T1000 (cell line): ENCODE results near the gene TMTC4.
"Not testable (repeated sequence)": the region's sequence is repeated elsewhere in the genome, so short reads cannot be mapped to it uniquely, and the experiment has no call there.

Experiments
- DNase-seq: peaks from one replicate; lab custom pipeline; 2025; ENCODE audit warnings: mixed read lengths; lab: John Stamatoyannopoulos, UW

The TMTC4 gene, protein sequence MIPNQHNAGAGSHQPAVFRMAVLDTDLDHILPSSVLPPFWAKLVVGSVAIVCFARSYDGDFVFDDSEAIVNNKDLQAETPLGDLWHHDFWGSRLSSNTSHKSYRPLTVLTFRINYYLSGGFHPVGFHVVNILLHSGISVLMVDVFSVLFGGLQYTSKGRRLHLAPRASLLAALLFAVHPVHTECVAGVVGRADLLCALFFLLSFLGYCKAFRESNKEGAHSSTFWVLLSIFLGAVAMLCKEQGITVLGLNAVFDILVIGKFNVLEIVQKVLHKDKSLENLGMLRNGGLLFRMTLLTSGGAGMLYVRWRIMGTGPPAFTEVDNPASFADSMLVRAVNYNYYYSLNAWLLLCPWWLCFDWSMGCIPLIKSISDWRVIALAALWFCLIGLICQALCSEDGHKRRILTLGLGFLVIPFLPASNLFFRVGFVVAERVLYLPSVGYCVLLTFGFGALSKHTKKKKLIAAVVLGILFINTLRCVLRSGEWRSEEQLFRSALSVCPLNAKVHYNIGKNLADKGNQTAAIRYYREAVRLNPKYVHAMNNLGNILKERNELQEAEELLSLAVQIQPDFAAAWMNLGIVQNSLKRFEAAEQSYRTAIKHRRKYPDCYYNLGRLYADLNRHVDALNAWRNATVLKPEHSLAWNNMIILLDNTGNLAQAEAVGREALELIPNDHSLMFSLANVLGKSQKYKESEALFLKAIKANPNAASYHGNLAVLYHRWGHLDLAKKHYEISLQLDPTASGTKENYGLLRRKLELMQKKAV

GRCh38 chr13:100674572-100674871, at the start of gene TMTC4:
TMTC4 (minus strand) TSS chr13:100674795; CDS start chr13:100670362, 4,433 bp downstream.
- no peak for DNase-seq

GRCh38 chr13:100722517-100722916, 47.9 kb upstream of the TMTC4 start:
- no peak for DNase-seq

GRCh38 chr13:100721885-100722512, 47.4 kb upstream of the TMTC4 start:
- DNase-seq, result no peak

GRCh38 chr13:100715604-100716003, 41.0 kb upstream of the TMTC4 start:
- no peak for DNase-seq

DNA sequence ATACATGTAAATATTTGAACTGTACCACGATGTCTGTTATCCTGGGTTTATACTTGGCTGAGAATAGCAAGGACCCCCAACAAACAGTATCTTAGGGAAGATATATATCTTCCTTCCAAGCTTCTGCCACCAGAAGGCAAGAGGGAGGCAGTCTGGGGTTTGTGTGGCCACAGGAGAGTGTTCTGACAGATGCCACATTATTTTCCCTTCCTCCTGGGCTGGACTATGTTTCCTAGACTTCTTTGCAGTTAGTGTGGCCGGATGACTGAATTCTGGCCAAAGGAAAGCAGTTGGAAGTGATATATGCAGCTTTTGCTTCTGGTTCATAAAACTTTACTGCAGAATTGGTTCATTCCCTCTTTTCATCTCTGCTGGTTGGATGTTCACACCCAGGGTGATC, 39.9 kb upstream of the TMTC4 start:
- DNase-seq, result no peak

GRCh38 chr13:100710176-100710575, 35.6 kb upstream of the TMTC4 start:
- DNase-seq, result no peak

DNA sequence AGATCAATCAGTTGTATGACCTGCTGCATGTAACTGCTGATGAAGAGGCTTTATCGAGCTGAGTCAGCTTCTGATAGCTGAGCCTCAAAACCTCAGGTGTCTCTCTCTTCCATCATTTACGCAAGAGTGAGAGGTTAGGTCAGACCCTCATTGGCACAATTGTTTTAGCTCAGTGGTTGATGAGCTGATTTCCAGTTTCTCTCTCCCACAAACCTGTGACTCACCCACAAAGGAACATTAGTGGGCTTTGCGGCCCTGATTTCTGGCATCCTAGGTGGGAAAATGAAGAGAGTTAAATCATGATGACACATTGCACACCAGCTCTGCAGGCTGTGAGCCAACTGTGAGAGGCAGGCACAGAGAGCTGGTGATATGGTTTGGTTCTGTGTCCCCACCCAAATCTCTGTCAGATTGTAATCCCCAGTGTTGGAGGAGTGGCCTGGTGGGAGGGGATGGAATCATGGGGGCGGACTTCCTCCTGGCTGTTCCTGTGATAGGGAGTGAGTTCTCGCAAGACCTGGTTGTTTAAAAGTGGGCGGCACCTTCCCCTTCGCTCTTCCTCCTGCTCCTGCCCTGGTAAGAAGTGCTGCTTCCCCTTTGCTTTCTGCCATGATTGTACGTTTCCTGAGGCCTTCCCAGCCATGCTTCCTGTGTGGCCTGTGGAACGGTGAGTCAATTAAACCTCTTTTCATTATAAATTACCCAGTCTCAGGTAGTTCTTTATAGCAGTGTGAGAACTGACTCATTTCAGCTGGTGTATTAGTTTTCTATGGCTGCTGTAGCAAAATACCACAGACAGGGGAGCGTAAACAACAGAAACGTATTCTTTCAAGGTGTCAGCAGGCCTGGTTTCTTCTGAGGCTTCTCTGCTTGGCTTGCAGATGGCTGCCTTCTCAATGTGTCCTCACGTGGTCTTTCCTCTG, 33.5 kb upstream of the TMTC4 start:
- DNase-seq, result no peak

DNA sequence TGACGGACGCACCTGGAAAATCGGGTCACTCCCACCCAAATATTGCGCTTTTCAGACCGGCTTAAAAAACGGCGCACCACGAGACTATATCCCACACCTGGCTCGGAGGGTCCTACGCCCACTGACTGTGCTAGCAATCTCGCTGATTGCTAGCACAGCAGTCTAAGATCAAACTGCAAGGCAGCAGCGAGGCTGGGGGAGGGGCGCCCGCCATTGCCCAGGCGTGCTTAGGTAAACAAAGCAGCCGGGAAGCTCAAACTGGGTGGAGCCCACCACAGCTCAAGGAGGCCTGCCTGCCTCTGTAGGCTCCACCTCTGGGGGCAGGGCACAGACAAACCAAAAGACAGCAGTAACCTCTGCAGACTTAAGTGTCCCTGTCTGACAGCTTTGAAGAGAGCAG, 23.7 kb upstream of the TMTC4 start:
- not testable (repeated sequence) for DNase-seq

GRCh38 chr13:100695509-100695773, 20.8 kb upstream of the TMTC4 start:
- no peak for DNase-seq

DNA sequence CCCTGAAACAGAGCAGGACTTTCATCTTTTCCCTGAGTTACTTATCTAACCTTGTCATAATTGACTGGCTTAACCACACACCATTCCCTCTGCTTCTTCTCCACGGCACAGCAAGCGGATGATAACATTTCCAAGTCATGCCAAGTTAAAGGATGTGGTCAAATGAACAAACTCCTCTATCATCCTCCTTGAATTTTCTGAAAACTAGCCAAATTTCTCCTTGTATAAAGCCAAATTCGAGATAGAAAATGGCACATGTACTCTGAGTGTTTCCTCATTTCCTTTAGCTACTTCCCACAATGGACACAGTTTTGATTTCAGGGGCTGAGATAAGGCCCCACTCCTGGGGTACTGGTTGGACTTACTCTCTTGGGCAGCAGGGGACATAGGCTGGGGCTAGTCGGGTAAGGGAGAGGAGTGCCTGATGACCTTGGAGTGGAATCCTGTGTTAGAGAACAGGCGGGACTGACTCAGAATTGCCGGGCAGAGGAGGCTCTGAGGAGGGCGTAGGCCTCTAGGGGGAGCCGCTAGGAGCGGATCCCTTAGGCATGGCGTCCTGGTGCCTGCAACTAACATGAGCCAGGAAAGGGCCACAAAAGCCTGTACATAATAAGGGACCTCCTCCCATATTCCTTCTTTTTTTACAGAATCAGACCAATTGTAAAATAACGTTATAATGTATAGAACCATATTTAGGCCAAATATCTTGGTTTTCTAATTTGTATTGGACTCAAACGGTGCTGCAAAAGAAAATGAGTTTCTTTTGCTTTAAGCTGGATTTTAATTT, 20.3 kb upstream of the TMTC4 start:
- no peak for DNase-seq

DNA sequence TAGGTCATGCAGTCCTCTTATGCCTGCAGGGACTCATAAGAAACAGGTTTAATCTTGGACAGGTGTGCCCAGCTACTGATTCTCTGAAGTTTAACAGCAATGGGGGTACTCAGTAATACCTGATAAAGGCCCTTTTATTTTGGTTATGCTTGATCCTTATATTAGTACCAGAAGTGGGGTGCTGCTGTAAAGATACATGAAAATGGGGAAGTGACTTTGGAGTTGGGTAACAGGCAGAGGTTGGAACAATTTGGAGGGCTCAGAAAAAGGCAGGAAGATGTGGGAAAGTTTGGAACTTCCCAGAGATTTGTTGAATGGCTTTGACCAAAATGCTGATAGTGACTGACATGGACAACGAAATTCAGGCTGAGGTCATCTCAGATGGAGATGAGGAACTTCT, 14.6 kb upstream of the TMTC4 start:
- DNase-seq, result no peak

- DNase-seq, result no peak
Observed at GRCh38 chr13:100680131-100680530, 5.5 kb upstream of the TMTC4 start.

GRCh38 chr13:100677128-100677527, 2.5 kb upstream of the TMTC4 start:
- not testable (repeated sequence) for DNase-seq

DNA sequence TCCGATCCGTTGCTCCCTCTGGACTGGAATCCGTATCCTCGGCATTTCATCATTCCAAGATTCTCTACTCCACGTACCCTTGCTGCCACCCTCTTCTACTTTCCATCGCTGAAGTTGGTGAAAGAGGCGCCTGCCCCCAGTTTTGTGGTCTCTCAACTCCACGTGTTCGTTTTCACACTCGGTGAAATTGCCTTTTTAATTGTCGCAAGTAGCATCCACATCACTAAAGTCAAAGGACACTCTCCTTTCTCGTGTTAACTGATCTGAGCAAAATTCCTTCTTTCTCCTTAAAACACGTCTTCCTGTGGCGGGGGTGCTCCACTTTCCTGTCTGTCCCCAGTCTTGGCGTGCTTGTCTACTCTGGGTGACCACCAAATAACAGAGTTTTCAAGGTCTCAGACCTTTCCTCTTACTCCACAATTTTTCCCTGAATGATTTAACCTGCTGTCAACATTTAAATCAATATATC, 1.1 kb upstream of the TMTC4 start:
- DNase-seq, result no peak

DNA sequence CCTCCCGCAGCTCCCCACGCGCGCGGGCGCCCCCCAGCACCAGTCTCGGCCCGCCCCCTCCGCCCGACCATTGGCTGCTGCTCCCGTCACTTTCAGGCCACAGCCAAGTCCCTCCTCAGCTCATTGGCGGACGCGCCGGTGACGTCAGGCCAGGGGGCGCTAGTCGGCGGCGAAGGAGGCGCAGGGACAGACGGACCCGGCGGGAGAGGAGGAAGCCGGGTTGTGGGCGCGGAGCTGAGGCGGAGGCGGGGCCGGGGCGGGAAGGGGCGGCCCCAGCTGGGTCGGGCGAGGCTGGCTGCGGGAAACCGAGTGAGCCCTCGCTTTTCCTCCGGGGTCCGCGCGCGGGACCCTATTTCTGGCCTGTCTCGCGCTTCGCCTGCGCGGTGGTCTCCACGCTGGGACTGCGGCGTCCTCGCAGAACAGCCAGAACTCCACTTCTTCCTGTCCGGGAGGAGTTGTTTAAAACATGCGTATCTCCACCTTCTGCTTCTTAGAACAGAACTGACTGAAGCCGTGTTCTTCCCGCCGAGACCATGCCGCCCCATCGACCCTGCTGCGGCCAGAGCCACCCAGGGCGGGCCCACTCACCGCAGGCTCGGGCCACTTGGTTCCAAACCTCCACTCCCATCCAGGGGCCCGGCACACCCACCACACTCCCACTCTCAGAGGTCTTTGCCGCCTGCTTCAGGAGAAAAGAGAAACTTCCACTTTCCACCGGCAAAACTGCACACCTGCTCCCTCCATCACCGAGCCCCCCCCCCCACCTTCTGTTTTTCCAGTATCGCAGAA, 471 bp upstream of the TMTC4 start:
- DNase-seq, result peak; percentile 91

DNA sequence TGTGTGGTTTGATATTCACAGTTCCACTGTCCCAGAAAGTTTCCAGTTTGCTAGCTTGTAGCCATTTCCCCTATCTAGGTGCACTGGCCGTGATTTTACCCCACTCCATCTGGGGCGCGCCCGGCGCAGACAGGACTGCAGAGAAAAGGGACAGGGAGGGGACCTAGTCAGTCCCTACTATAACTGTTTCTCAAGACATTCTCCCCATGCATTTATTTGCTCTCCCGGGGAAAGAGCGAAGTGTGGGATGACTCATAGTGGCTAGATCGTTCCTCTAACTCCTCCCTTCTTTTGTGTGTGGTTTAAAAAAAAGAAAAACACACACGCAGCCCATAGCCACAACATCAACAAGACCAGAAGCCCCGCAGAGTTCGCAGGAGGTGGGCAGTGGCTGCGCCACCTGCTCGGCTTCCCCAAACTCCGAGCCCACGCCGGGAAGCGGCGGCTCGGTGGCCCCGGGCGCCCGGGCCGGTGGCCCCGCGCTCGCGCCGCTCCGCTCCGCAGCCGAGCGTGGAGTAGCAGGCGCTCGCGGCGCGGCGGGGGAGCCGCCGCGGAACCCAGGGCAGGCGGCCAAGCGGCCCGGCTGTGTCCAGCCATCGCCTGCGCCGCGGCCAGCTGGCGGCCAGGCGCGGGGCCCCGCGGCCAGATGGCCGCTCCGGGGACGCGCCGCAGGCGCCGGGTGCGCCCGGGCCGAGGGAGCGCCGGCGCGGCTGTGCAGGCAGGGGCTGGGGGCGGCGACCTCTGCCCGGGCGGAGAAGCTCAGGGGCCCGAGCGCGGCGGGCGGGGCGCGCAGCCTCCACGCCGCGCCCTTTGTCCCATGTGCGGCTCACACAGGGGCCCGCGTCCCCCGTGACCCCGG, 653 bp downstream of the TMTC4 start:
- DNase-seq, result peak; percentile 29

- DNase-seq, result no peak
Observed at GRCh38 chr13:100673376-100673712, 1.3 kb downstream of the TMTC4 start.

DNA sequence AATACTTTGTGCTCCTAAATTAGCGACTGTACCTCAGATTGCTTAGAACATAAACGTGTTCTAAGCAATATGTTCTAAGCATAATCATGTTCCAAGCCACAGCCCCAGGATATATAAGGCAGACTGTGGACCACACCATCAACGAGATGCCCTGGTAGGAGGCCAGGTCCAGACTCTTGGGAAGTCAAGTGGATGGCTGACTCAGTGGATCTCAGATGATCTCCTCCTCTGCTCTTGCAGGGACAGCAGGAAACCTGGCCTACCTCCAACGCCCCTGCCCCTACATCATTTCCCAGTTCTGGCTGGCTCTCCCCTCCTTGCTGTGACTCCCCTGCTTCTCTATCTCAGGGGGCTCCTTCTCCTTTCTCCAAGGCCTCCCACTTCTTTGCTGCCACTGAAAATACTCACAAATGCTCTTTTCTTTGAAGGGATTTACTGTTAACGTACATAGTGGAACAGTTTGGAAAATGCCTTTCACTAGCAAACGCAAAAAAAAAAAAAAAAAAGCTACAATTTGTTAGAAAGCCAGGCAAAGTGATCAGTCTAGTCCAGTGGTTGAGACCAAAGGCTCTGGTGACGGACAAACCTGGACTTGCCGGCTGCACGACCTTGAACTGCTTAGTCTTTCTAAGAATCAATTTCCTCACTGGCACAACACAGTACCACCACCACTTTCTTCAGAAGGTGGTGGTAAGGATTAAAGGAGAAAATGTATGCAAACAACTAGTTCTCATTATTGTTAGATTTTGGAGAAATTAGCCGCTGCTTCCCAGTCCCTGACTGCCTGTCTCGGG, 3.0 kb downstream of the TMTC4 start:
- DNase-seq, result no peak

GRCh38 chr13:100668408-100668807, 6.2 kb downstream of the TMTC4 start:
- no peak for DNase-seq
